ENCODE measurements around the gene CDH23. TPM values are rescaled to one million over a fixed set of nuclear protein-coding genes. Genes with fewer than 3 reads are reported as not detected.

The CDH23 gene
- total and polyA plus RNA-seq, 10 of the 15 experiments (the other 5 are each of a cell fraction or from before 2014, with no cell fraction given), result 0.09 to 0.40 (median 0.15) TPM; not detected in 1

GRCh38 chr10:71409516-71410104 is 12.9 kb downstream of the CDH23 start:
- no peak overlapping the region for H3K4me3 ChIP-seq
- RAD21 ChIA-PET (ENCODE audit: unreplicated experiment), result no interaction called here
- no peak for FAIRE-seq
- H2AFZ ChIP-seq (ENCODE audit: control insufficient read depth, low read depth, low read length), result no peak overlapping the region
- intact Hi-C loops (cut with micrococcal nuclease; ENCODE audit: unreplicated experiment) (no loop called here), in situ Hi-C loops (cut with MboI) (no loop called here)
- POLR2A ChIA-PET, result no interaction called here
- H3K36me3 ChIP-seq (ENCODE audit: control insufficient read depth in 2 of 2, insufficient read depth in 2 of 2, low read length in 1 of 2), result no peaks in the 10 kb centered on the region
- TF ChIP-seq BACH1 (IDR thresholded peaks at IDR 0.05; ENCODE audit: borderline replicate concordance), result no peak
- no peak for TF ChIP-seq HDAC6 (IDR thresholded peaks at IDR 0.05; ENCODE audit: unreplicated experiment)
- TF ChIP-seq GATAD2B (conservative IDR thresholded peaks at IDR 0.05; ENCODE audit: low read depth), result no peak
- no peak for TF ChIP-seq POU2F2 (IDR thresholded peaks at IDR 0.05; ENCODE audit: borderline replicate concordance, low read depth, low read length)
- TF ChIP-seq NR2F1 (conservative IDR thresholded peaks at IDR 0.05), result no peak
- TF ChIP-seq USF2 (IDR thresholded peaks at IDR 0.05; ENCODE audit: borderline replicate concordance, low read depth, low read length), result no peak
- no peak for TF ChIP-seq NFYB (IDR thresholded peaks at IDR 0.05; ENCODE audit: insufficient read depth, low read depth, low read length)
- no peak for TF ChIP-seq GABPA (IDR thresholded peaks at IDR 0.05; ENCODE audit: low read depth)
- TF ChIP-seq RELB (IDR thresholded peaks at IDR 0.05; ENCODE audit: low read depth), result no peak
- no peak for TF ChIP-seq RELA (IDR thresholded peaks at IDR 0.05; ENCODE audit: borderline replicate concordance, partially characterized antibody)
- no peak for TF ChIP-seq E4F1 (IDR thresholded peaks at IDR 0.05; ENCODE audit: borderline replicate concordance, partially characterized antibody)
- no TSS peak for BruUV-seq (replicated peaks)
- H3K4me2 ChIP-seq (ENCODE audit: control insufficient read depth, insufficient read depth), result no peak overlapping the region
- DNase-seq (ENCODE audit: low read depth, low spot score), result no peak
- SMC1A ChIA-PET (ENCODE audit: uncharacterized antibody, unreplicated experiment), result no interaction called here
- no peaks in the 10 kb centered on the region for H3K4me1 ChIP-seq (ENCODE audit: control insufficient read depth, insufficient read depth, low read length)
- H3K9ac ChIP-seq (ENCODE audit: control insufficient read depth, insufficient read depth, low read length), result no peak overlapping the region
- CTCF ChIA-PET, result no interaction called here
- no peaks in the 10 kb centered on the region; the same call in 1 of the 3 replicates for H3K9me3 ChIP-seq (replicated peaks; ENCODE audit: control insufficient read depth, insufficient read depth, low read length)
- no peaks in the 10 kb centered on the region for H4K20me1 ChIP-seq (ENCODE audit: control insufficient read depth, insufficient read depth)
- H3K79me2 ChIP-seq (ENCODE audit: control insufficient read depth, insufficient read depth, low read length), result no peaks in the 10 kb centered on the region
- WGBS (ENCODE audit: insufficient coverage, insufficient replicate concordance, low lambda C conversion rate, missing lambda C conversion rate), result 32% methylated on average over 3 of the region's 3 CpGs
- peaks cover 2 to 3% of the 10 kb centered on the region in 2 experiments; a peak in 3 of 4 replicates for H3K27me3 ChIP-seq (replicated peaks in 1 of 2; ENCODE audit: control insufficient read depth in 2 of 2, insufficient read depth in 2 of 2, low read length in 1 of 2)
- no peak for ATAC-seq
- H3K27ac ChIP-seq (ENCODE audit: control insufficient read depth, insufficient read depth), result no peak overlapping the region

Measured in GM12878 (cell line).